Activated naive CD4-positive, alpha-beta T cell treated with anti-CD3 and anti-CD28 coated beads, Interleukin-2, amount 50 U/mL, for 72 hours (primary cell): ENCODE results near the gene OR51B5. TPM values are rescaled to one million over a fixed set of nuclear protein-coding genes. Genes with fewer than 3 reads are reported as not detected.
"Not testable (repeated sequence)": the region's sequence is repeated elsewhere in the genome, so short reads cannot be mapped to it uniquely, and the experiment has no call there.

Experiments used
- ATAC-seq, 2 donors: fragments of 150-1000 bp; cut with Tn5 transposase; 2 replicates each; pipeline ENCODE4 v1.10.0; 2021; ENCODE audit warnings: mild to moderate bottlenecking in 2 of 2, moderate library complexity in 2 of 2
- DNase-seq, 2 donors: peaks; one replicate each; pipeline ENCODE4 v3.0.0; 2021 to 2022; ENCODE audit warnings: low spot score in 2 of 2
- H3K27ac Mint-ChIP-seq, 2 donors: one replicate each; pipeline ENCODE4 v1.8.0; 2022; ENCODE audit warnings: mild to moderate bottlenecking in 2 of 2, mixed read lengths in 2 of 2
- H3K36me3 Mint-ChIP-seq, 2 donors: one replicate each; pipeline ENCODE4 v1.8.0; 2022; ENCODE audit warnings: mixed read lengths in 2 of 2
- H3K9me3 Mint-ChIP-seq, 2 donors: one replicate each; pipeline ENCODE4 v1.8.0; 2022; ENCODE audit warnings: mixed read lengths in 2 of 2
- total RNA-seq, 2 donors: library from RNA; stranded (reverse); gene quantifications; one replicate each; pipeline ENCODE4 v1.2.3, GENCODE V29; 2022

Gene OR51B5
- total RNA-seq, 2 donors from 2014 or later = 0.34 TPM; not detected in 1

- H3K9me3 Mint-ChIP-seq = not testable (repeated sequence)
These were observed 48.9 kb downstream of the OR51B5 start for GRCh38 chr11:5294342-5294995.

GRCh38 chr11:5293028-5293427, 50.3 kb downstream of the OR51B5 start:
- no peak for DNase-seq
- Mint-ChIP-seq H3K9me3 (no peaks in the 10 kb centered on the region), H3K36me3 (no peaks in the 10 kb centered on the region), H3K27ac (no peak overlapping the region)
- ATAC-seq = no peak

More at GRCh38 chr11:5294342-5294995, 48.9 kb downstream of the OR51B5 start:
- DNase-seq, H3K27ac Mint-ChIP-seq, ATAC-seq, H3K36me3 Mint-ChIP-seq: not testable (repeated sequence)

Other genes with a start within 250 kb of the OR51B5 start
- not detected for gene OR52A5, start 205.2 kb downstream of the OR51B5 start, total RNA-seq
- gene OR52A1, start 188.8 kb downstream of the OR51B5 start, total RNA-seq = not detected
- gene OR51V1, start 142.8 kb downstream of the OR51B5 start, total RNA-seq = not detected
- gene HBB, start 116.5 kb downstream of the OR51B5 start, total RNA-seq = not detected
- gene HBD, start 109.0 kb downstream of the OR51B5 start, total RNA-seq = 1 to 10 TPM in 1 of 2 donors, not detected in 1; 1.6 TPM
- not detected for gene HBG1, start 93.7 kb downstream of the OR51B5 start, total RNA-seq
- under 1 TPM in 1 of 2 donors, not detected in 1; 0.41 TPM for gene HBG2, start 88.7 kb downstream of the OR51B5 start, total RNA-seq
- not detected for gene HBE1, start 73.6 kb downstream of the OR51B5 start, total RNA-seq
- gene OR51B4, start 41.6 kb downstream of the OR51B5 start, total RNA-seq = not detected
- gene OR51B2, start 19.2 kb downstream of the OR51B5 start, total RNA-seq = not detected
- gene OR51B6, start 8.0 kb upstream of the OR51B5 start, total RNA-seq = not detected
- gene OR51M1, start 40.3 kb upstream of the OR51B5 start, total RNA-seq = not detected
- gene OR51Q1, start 78.6 kb upstream of the OR51B5 start, total RNA-seq = not detected
- not detected for gene OR51I1, start 98.0 kb upstream of the OR51B5 start, total RNA-seq
- gene OR51I2, start 105.8 kb upstream of the OR51B5 start, total RNA-seq = not detected
- gene OR52D1, start 145.2 kb upstream of the OR51B5 start, total RNA-seq = not detected
- under 1 TPM; 0.10 to 0.25 TPM for gene UBQLN3, start 166.4 kb upstream of the OR51B5 start, total RNA-seq
- under 1 TPM; 0.21 to 0.32 TPM for gene UBQLNL, start 173.2 kb upstream of the OR51B5 start, total RNA-seq
- gene OR52H1, start 205.0 kb upstream of the OR51B5 start, total RNA-seq = under 1 TPM in 1 of 2 donors, not detected in 1; 0.23 TPM
- not detected for gene OR52B6, start 237.4 kb upstream of the OR51B5 start, total RNA-seq